GM12878 (cell line): ENCODE data around the gene ZNF716. TPM values are rescaled to one million over a fixed set of nuclear protein-coding genes. Genes with fewer than 3 reads are reported as not detected.

Experiments used
- ATAC-seq: fragments of 200-7000 bp; cut with Tn5 transposase; 3 replicates; pipeline ENCODE4 v1.9.1; 2020; ENCODE audit warnings: mild to moderate bottlenecking, moderate library complexity
- BruUV-seq: library from RNA; stranded (reverse); fragments of 400-500 nt; replicated peaks from 2 replicates; lab custom pipeline; 2021; lab: Mats Ljungman, UMichigan
- CTCF ChIA-PET: fragments of 300-600 bp; sonication (Branson Sonifier 250); formaldehyde crosslinking; extraction: SDS; loops from one replicate; lab custom pipeline; 2021; ENCODE audit warnings: inconsistent platforms; lab: Yijun Ruan, JAX
- POLR2A ChIA-PET: fragments of 350-600 bp; formaldehyde crosslinking; extraction: SDS; loops from one replicate; lab custom pipeline; 2021; ENCODE audit warnings: inconsistent platforms; lab: Charles Lee
- RAD21 ChIA-PET: fragments of 300-600 bp; sonication (Branson Sonifier 250); formaldehyde crosslinking; loops from one replicate; lab custom pipeline; 2023; ENCODE audit warnings: antibody characterized with exemption; ENCODE audit not compliant: unreplicated experiment; lab: Charles Lee
- SMC1A ChIA-PET: fragments of 300-600 bp; sonication (Branson Sonifier 250); formaldehyde crosslinking; loops from one replicate; lab custom pipeline; 2023; ENCODE audit not compliant: unreplicated experiment, uncharacterized antibody; lab: Charles Lee
- DNase-seq: peaks from one replicate; pipeline ENCODE4 v3.0.0-alpha.2; 2011; ENCODE audit warnings: low read depth, low spot score
- FAIRE-seq: peaks from 3 replicates; lab custom pipeline; 2011; peaks lifted over from hg19 to GRCh38; lab: Jason Lieb, UNC
- H2AFZ ChIP-seq: 2 replicates; pipeline ENCODE4 v1.6.0; 2011; ENCODE audit warnings: low read depth, low read length, control low read depth; ENCODE audit not compliant: control insufficient read depth
- H3K27ac ChIP-seq: 2 replicates; pipeline ENCODE4 v1.5.1; 2011; ENCODE audit warnings: control low read depth; ENCODE audit not compliant: control insufficient read depth, insufficient read depth
- H3K27me3 ChIP-seq, 2 experiments: replicated peaks in 1 of 2; 2 replicates each; pipeline versions ENCODE4 v1.6.0 to v1.6.1; 2011; ENCODE audit warnings: low read length in 1 of 2; ENCODE audit not compliant: control insufficient read depth in 2 of 2, insufficient read depth in 2 of 2
- H3K36me3 ChIP-seq, 2 experiments: 2 replicates each; pipeline ENCODE4 v1.5.1; 2011; ENCODE audit warnings: low read length in 1 of 2; ENCODE audit not compliant: control insufficient read depth in 2 of 2, insufficient read depth in 2 of 2
- H3K4me1 ChIP-seq: 2 replicates; pipeline ENCODE4 v1.6.1; 2011; ENCODE audit warnings: mild to moderate bottlenecking, low read length, moderate library complexity, mixed read lengths; ENCODE audit not compliant: control insufficient read depth, insufficient read depth
- H3K4me2 ChIP-seq: 2 replicates; pipeline ENCODE4 v1.6.0; 2011; ENCODE audit warnings: control low read depth; ENCODE audit not compliant: control insufficient read depth, insufficient read depth
- H3K4me3 ChIP-seq: fragments of 200-600 bp; sonication (generic); 2 replicates; pipeline ENCODE4 v1.5.1; 2016
- H3K79me2 ChIP-seq: 2 replicates; pipeline ENCODE4 v1.6.0; 2011; ENCODE audit warnings: low read length; ENCODE audit not compliant: control insufficient read depth, insufficient read depth
- H3K9ac ChIP-seq: 2 replicates; pipeline ENCODE4 v1.8.0; 2011; ENCODE audit warnings: low read length, control low read depth, mixed read lengths; ENCODE audit not compliant: control insufficient read depth, insufficient read depth
- H3K9me3 ChIP-seq: replicated peaks from 3 replicates; pipeline ENCODE4 v1.5.1; 2011; ENCODE audit warnings: mild to moderate bottlenecking, low read length; ENCODE audit not compliant: control insufficient read depth, insufficient read depth
- H4K20me1 ChIP-seq: 2 replicates; pipeline ENCODE4 v1.6.0; 2011; ENCODE audit not compliant: control insufficient read depth, insufficient read depth
- BCL3 ChIP-seq: IDR thresholded peaks from 2 replicates; pipeline ENCODE4 v1.6.1; 2011; ENCODE audit warnings: borderline replicate concordance, low read depth, mild to moderate bottlenecking, moderate library complexity, low read length; ENCODE audit not compliant: insufficient read depth, poor library complexity, severe bottlenecking
- CBX5 ChIP-seq: sonication (generic); IDR thresholded peaks from 2 replicates; pipeline ENCODE4 v1.6.1; 2016; ENCODE audit warnings: low read depth, moderate library complexity, mild to moderate bottlenecking, inconsistent platforms
- IRF5 ChIP-seq: fragments of 450-650 bp; IDR thresholded peaks from 2 replicates; pipeline ENCODE4 v1.6.1; 2017; ENCODE audit warnings: borderline replicate concordance
- JUND ChIP-seq: IDR thresholded peaks from 2 replicates; pipeline ENCODE4 v1.6.1; 2012; ENCODE audit warnings: low read depth, mild to moderate bottlenecking, low read length, improper control_type of control experiment, moderate library complexity
- MAX ChIP-seq: IDR thresholded peaks from 2 replicates; pipeline ENCODE4 v1.6.1; 2012; ENCODE audit warnings: low read depth, low read length, improper control_type of control experiment
- NR2C1 ChIP-seq: fragments of 450-650 bp; IDR thresholded peaks from 2 replicates; pipeline ENCODE4 v1.6.1; 2017; ENCODE audit warnings: antibody characterized with exemption, mild to moderate bottlenecking, moderate library complexity
- NRF1 ChIP-seq: conservative IDR thresholded peaks from 2 replicates; pipeline ENCODE4 v1.6.1; 2011; ENCODE audit warnings: mild to moderate bottlenecking, low read depth, low read length, improper control_type of control experiment
- SMAD5 ChIP-seq: IDR thresholded peaks from 2 replicates; pipeline ENCODE4 v1.6.1; 2016; ENCODE audit warnings: antibody characterized with exemption, low read depth
- ZNF217 ChIP-seq: fragments of 450-650 bp; IDR thresholded peaks from 2 replicates; pipeline ENCODE4 v1.6.1; 2017; ENCODE audit warnings: antibody characterized with exemption, mild to moderate bottlenecking
- WGBS: methylation state at CpG from one replicate; pipeline ENCODE4 v1.1.6; 2016; ENCODE audit warnings: low lambda C conversion rate; ENCODE audit not compliant: insufficient replicate concordance, insufficient coverage; ENCODE audit errors: missing lambda C conversion rate; 5-methylcytosine and 5-hydroxymethylcytosine counted together
- in situ Hi-C: fragments of 300-500 bp; cut with MboI; formaldehyde crosslinking; loops from 9 replicates; pipeline ENCODE4 v1.14.3; 2018; ENCODE audit warnings: mixed read lengths
- intact Hi-C: fragments of 100-400 bp; cut with micrococcal nuclease; formaldehyde crosslinking; loops from one replicate; pipeline ENCODE4 v1.14.2; 2022; ENCODE audit not compliant: unreplicated experiment
- polyA plus RNA-seq, 11 experiments: library from polyadenylated mRNA; depleted of rRNA in 4 of 11; unstranded in 6 of 11; stranded (reverse) in 5 of 11; fragments of >200 nt; fragmentation: Nextera tagmentation in 4 of 11; fragmentation: Illumina TruSeq in 1 of 11; extraction: Ambion mirVana in 4 of 11; extraction: Trizol in 1 of 11; gene quantifications; 1 replicate in 1 of 11; 2 replicates in 10 of 11; pipeline versions ENCODE4 v1.2.1 to v1.2.3, GENCODE V29; 2011 to 2016; ENCODE audit warnings: inconsistent platforms in 2 of 11, missing spikeins in 2 of 11, low read depth in 1 of 11
- total RNA-seq, 4 experiments: library from RNA; depleted of rRNA in 3 of 4; stranded (reverse); fragments of >200 nt in 3 of 4; fragmentation: Illumina TruSeq in 1 of 4; extraction: Trizol in 1 of 4; gene quantifications; 2 replicates each; pipeline versions ENCODE4 v1.2.1 to v1.2.3, GENCODE V29; 2013 to 2021
- TF ChIP-seq, protein P1 (sequence below): fragments of 450-650 bp; IDR thresholded peaks from 2 replicates; pipeline ENCODE4 v1.6.1; 2017; ENCODE audit warnings: mild to moderate bottlenecking, low read depth, inconsistent platforms; ENCODE audit not compliant: poor library complexity, severe bottlenecking
- TF ChIP-seq, protein P2 (sequence below): fragments of 450-650 bp; IDR thresholded peaks from 2 replicates; pipeline ENCODE4 v1.6.1; 2014; ENCODE audit warnings: mild to moderate bottlenecking

The ZNF716 gene
- total and polyA plus RNA-seq, 10 of the 15 experiments (the other 5 are each of a cell fraction or from before 2014, with no cell fraction given), result not detected

- no TSS peak for BruUV-seq
- Histone ChIP-seq H3K4me1 (no peaks in the 10 kb centered on the region), H3K36me3 (no peaks in the 10 kb centered on the region), H3K79me2 (no peaks in the 10 kb centered on the region), H3K4me3 (no peak overlapping the region), H3K9ac (no peak overlapping the region), H3K27me3 (no peaks in the 10 kb centered on the region), H2AFZ (no peak overlapping the region), H3K9me3 (no peaks in the 10 kb centered on the region; the same call in 2 of the 3 replicates)
- ChIA-PET SMC1A (no interaction called here), CTCF (no interaction called here), RAD21 (no interaction called here)
- FAIRE-seq, result no peak
- in situ Hi-C loops, result no loop called here
- no peak for DNase-seq
- TF ChIP-seq MAX (no peak), SMAD5 (no peak), JUND (no peak), NR2C1 (no peak)
- TF ChIP-seq, all 136 proteins: peak for 0
- Histone ChIP-seq H3K4me2 (no peak overlapping the region), H3K27ac (no peak overlapping the region), H4K20me1 (no peaks in the 10 kb centered on the region)
- ATAC-seq, result no peak
- 57% methylated on average over 24 of the region's 24 CpGs for WGBS
- intact Hi-C loops, result no loop called here
- POLR2A ChIA-PET, result no interaction called here
These were observed 45.0 kb upstream of the ZNF716 start for GRCh38 chr7:57404967-57405421.

GRCh38 chr7:57407125-57407524 is 42.9 kb upstream of the ZNF716 start:
- no peak for FAIRE-seq
- WGBS, result 10% methylated on average over 7 of the region's 7 CpGs
- SMC1A ChIA-PET, result no interaction called here
- TF ChIP-seq, protein P1, sequence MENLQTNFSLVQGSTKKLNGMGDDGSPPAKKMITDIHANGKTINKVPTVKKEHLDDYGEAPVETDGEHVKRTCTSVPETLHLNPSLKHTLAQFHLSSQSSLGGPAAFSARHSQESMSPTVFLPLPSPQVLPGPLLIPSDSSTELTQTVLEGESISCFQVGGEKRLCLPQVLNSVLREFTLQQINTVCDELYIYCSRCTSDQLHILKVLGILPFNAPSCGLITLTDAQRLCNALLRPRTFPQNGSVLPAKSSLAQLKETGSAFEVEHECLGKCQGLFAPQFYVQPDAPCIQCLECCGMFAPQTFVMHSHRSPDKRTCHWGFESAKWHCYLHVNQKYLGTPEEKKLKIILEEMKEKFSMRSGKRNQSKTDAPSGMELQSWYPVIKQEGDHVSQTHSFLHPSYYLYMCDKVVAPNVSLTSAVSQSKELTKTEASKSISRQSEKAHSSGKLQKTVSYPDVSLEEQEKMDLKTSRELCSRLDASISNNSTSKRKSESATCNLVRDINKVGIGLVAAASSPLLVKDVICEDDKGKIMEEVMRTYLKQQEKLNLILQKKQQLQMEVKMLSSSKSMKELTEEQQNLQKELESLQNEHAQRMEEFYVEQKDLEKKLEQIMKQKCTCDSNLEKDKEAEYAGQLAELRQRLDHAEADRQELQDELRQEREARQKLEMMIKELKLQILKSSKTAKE, result no peak
- TF ChIP-seq IRF5 (no peak), CBX5 (no peak), BCL3 (no peak), NRF1 (no peak), ZNF217 (no peak)
- TF ChIP-seq, protein P2, sequence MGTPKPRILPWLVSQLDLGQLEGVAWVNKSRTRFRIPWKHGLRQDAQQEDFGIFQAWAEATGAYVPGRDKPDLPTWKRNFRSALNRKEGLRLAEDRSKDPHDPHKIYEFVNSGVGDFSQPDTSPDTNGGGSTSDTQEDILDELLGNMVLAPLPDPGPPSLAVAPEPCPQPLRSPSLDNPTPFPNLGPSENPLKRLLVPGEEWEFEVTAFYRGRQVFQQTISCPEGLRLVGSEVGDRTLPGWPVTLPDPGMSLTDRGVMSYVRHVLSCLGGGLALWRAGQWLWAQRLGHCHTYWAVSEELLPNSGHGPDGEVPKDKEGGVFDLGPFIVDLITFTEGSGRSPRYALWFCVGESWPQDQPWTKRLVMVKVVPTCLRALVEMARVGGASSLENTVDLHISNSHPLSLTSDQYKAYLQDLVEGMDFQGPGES, result no peak

More at GRCh38 chr7:57407125-57407524, 42.9 kb upstream of the ZNF716 start:
- no peaks in the 10 kb centered on the region for H3K36me3 ChIP-seq
- no peaks in the 10 kb centered on the region for H3K79me2 ChIP-seq
- ChIA-PET CTCF (no interaction called here), POLR2A (no interaction called here), RAD21 (no interaction called here)
- ATAC-seq (no peak), DNase-seq (no peak)
- H4K20me1 ChIP-seq, result no peaks in the 10 kb centered on the region
- no peak overlapping the region for H3K4me3 ChIP-seq
- H3K27me3 ChIP-seq, result no peaks in the 10 kb centered on the region
- H3K9me3 ChIP-seq, result no peaks in the 10 kb centered on the region; the same call in 2 of the 3 replicates
- no peak overlapping the region for H2AFZ ChIP-seq
- H3K9ac ChIP-seq, result no peak overlapping the region
- H3K27ac ChIP-seq, result no peak overlapping the region
- intact Hi-C loops (no loop called here), in situ Hi-C loops (no loop called here)
- no peak overlapping the region for H3K4me2 ChIP-seq
- BruUV-seq, result no TSS peak
- H3K4me1 ChIP-seq, result no peaks in the 10 kb centered on the region
